Measurements from ENCODE around the gene IL1R2. TPM values are rescaled to one million over a fixed set of nuclear protein-coding genes. Genes with fewer than 3 reads are reported as not detected.

The IL1R2 gene
- total RNA-seq, 2 donors from 2014 or later = 8.2 to 11.0 TPM

DNA sequence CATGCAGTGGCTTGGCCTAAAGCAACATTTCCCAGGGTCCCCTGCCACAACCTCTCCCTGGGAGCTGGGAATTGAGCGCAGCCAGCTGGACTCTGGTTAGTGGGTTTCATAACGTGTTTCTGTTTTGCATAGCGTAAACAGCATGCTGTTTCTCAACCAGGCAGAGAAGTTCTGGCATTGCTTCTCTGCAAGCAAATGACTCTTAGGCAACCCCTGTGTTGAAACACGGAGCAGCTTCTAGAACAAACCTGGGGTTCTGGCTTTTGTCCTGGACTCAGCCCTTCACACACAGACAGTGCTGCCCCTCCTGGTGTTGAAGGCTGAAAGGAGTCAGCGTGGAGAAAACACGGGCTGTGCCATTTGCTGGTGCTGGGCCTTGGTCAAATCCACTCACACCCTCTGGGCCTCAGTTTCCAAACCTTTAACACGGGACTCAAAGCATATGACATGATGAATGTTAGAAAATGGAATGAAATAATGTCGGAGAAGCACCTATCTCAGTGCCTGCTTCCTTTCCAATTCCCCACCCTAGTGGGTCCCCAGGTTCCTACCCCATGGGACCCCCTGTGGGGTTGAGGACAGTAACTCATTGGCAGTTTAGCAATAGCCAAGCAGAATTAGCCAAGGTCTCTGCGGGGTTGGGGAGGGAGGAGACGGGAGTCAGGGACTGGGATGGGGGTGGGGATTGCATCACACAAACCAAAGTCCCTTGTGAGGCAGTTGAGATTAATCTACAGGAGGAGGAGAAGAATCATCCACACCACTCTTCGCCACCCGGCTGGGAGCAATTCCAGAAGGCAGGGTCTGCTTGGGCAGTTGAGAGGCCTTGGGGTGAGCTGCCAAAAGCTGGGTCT is 30.2 kb upstream of the IL1R2 start:
- Mint-ChIP-seq H3K4me3 (no peak overlapping the region), H3K9me3 (peaks cover 4% of the 10 kb centered on the region in 2 donors), H3K4me1 (ENCODE audit: low read depth) (peaks cover 6% of the 10 kb centered on the region), H3K27me3 (ENCODE audit: low read depth) (peaks cover 11% of the 10 kb centered on the region), H3K27ac (no peak overlapping the region), H3K36me3 (ENCODE audit: insufficient read depth in 2 of 2) (peaks cover 0 to 2% of the 10 kb centered on the region in 2 donors)
- DNase-seq (no peak), ATAC-seq (replicated peaks in 1 of 2) (no peak)

- peaks cover 4% of the 10 kb centered on the region in 2 donors for H3K9me3 Mint-ChIP-seq
- no peak overlapping the region for H3K4me3 Mint-ChIP-seq
- DNase-seq (no peak), ATAC-seq (replicated peaks in 1 of 2) (no peak)
- H3K4me1 Mint-ChIP-seq (ENCODE audit: low read depth) = peaks cover 6% of the 10 kb centered on the region
- no peak overlapping the region for H3K27ac Mint-ChIP-seq
- H3K36me3 Mint-ChIP-seq (ENCODE audit: insufficient read depth in 2 of 2) = peaks cover 0 to 2% of the 10 kb centered on the region in 2 donors
- H3K27me3 Mint-ChIP-seq (ENCODE audit: low read depth) = peaks cover 11% of the 10 kb centered on the region
Measured at GRCh38 chr2:101962309-101962708, 29.5 kb upstream of the IL1R2 start.

DNA sequence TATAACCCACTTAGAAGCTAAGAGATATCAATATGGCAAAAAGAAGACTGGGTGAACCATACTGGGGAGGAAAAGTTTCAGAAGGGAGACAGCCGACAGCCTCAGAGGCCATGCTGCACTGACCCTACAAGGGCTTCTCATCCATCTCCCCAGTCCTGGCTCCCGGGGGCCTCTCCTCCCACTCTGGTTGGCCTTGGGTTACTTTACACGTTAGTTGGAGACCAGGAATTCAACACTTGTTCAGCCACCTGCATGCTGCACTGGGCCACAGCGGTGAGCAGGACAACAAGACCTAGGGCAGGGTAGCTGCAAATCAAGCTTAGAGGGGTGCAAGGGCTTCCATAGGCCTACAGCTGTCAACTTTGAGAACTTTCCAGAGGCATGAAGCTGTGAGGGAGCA is 28.6 kb upstream of the IL1R2 start:
- no peak overlapping the region for H3K27ac Mint-ChIP-seq
- peaks cover 2% of the 10 kb centered on the region in 2 donors for H3K9me3 Mint-ChIP-seq
- no peak for ATAC-seq (replicated peaks in 1 of 2)
- H3K4me3 Mint-ChIP-seq = no peak overlapping the region
- H3K27me3 Mint-ChIP-seq (ENCODE audit: low read depth) = peaks cover 11% of the 10 kb centered on the region
- no peaks in the 10 kb centered on the region for H3K36me3 Mint-ChIP-seq (ENCODE audit: insufficient read depth in 2 of 2)
- peaks cover 1% of the 10 kb centered on the region for H3K4me1 Mint-ChIP-seq (ENCODE audit: low read depth)
- DNase-seq = no peak

DNA sequence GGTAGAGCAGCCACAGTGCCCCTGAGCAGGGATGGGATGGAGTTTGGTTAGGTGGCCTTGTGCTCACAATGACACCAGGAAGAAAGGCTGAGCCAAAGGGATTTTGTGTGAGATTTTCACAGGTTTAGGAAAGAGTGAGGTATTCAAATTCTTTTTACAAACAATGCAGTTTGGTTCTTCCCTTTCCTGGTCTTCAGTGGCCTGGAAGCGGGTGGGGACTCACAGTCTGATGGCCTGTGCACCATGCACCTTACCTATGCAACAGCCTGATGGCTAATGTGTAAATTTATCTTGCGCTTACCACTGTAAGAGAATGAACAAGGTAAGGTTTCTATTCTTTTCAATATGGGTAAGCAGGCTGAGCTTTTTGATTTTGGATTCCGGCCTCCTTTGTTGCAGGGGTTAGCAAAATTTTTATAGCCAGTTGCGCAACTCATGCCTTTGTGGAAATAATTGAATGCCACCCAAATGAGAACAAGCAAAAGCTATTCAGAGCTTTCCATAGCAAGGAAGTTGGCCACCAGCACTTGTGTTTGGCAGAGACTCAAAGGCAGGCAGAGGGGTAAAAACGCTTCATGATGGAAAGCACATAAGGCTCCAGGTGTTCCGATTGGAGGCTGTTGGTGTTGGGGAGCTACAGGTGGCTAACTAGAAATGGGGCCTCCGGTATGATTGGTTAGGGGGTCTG is 23.8 kb upstream of the IL1R2 start:
- peaks cover 13 to 19% of the 10 kb centered on the region in 2 donors for H3K36me3 Mint-ChIP-seq (ENCODE audit: insufficient read depth in 2 of 2)
- ATAC-seq (replicated peaks in 1 of 2) = no peak
- H3K4me3 Mint-ChIP-seq = no peak overlapping the region
- H3K4me1 Mint-ChIP-seq (ENCODE audit: low read depth) = peaks cover 6% of the 10 kb centered on the region
- H3K9me3 Mint-ChIP-seq = peaks cover 12 to 15% of the 10 kb centered on the region in 2 donors
- no peak for DNase-seq
- H3K27me3 Mint-ChIP-seq (ENCODE audit: low read depth) = peaks cover 11% of the 10 kb centered on the region
- no peak overlapping the region for H3K27ac Mint-ChIP-seq

- H3K36me3 Mint-ChIP-seq (ENCODE audit: insufficient read depth in 2 of 2) = peaks cover 13 to 19% of the 10 kb centered on the region in 2 donors
- H3K4me1 Mint-ChIP-seq (ENCODE audit: low read depth) = peaks cover 9% of the 10 kb centered on the region
- DNase-seq (no peak), ATAC-seq (replicated peaks in 1 of 2) (no peak)
- peaks cover 19% of the 10 kb centered on the region for H3K27me3 Mint-ChIP-seq (ENCODE audit: low read depth)
- no peak overlapping the region for H3K4me3 Mint-ChIP-seq
- H3K27ac Mint-ChIP-seq = no peak overlapping the region
- H3K9me3 Mint-ChIP-seq = peaks cover 12 to 15% of the 10 kb centered on the region in 2 donors
Measured at GRCh38 chr2:101969723-101970122, 22.0 kb upstream of the IL1R2 start.

DNA sequence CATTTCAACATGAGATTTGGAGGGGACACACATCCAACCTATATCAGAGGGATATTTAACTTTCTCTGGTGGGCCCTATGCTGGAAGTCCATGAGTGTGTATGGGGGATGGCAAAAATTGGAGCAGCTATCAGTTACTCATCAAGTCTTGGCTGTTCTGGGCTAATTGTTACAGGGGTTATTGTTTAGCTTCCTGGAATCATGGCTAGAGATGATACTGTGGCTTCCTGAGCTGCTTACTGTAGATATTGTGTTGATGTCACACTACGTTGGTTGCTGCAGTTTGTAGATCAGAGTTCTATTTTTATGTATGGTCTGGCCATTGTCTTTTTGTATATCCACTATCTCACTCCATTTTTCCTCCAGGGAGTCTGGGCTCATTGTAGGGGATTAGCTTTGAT is 20.9 kb upstream of the IL1R2 start:
- DNase-seq (no peak), ATAC-seq (replicated peaks in 1 of 2) (no peak)
- no peak overlapping the region for H3K4me3 Mint-ChIP-seq
- peaks cover 12 to 15% of the 10 kb centered on the region in 2 donors for H3K9me3 Mint-ChIP-seq
- peaks cover 9% of the 10 kb centered on the region for H3K4me1 Mint-ChIP-seq (ENCODE audit: low read depth)
- H3K27me3 Mint-ChIP-seq (ENCODE audit: low read depth) = peaks cover 14% of the 10 kb centered on the region
- peaks cover 13 to 19% of the 10 kb centered on the region in 2 donors for H3K36me3 Mint-ChIP-seq (ENCODE audit: insufficient read depth in 2 of 2)
- H3K27ac Mint-ChIP-seq = no peak overlapping the region

GRCh38 chr2:101971836-101972235 is 19.9 kb upstream of the IL1R2 start:
- H3K27me3 Mint-ChIP-seq (ENCODE audit: low read depth) = peaks cover 17% of the 10 kb centered on the region
- H3K27ac Mint-ChIP-seq = no peak overlapping the region
- H3K36me3 Mint-ChIP-seq (ENCODE audit: insufficient read depth in 2 of 2) = peaks cover 13 to 19% of the 10 kb centered on the region in 2 donors
- peaks cover 9% of the 10 kb centered on the region for H3K4me1 Mint-ChIP-seq (ENCODE audit: low read depth)
- DNase-seq = no peak
- no peak for ATAC-seq (replicated peaks in 1 of 2)
- H3K9me3 Mint-ChIP-seq = peaks cover 12 to 15% of the 10 kb centered on the region in 2 donors
- H3K4me3 Mint-ChIP-seq = no peak overlapping the region

- DNase-seq (no peak), ATAC-seq (replicated peaks in 1 of 2) (peak in 1 of 2 donors; percentile 39)
- Mint-ChIP-seq H3K4me3 (peak overlapping the region in 1 of 2 donors; percentile 13), H3K36me3 (ENCODE audit: insufficient read depth in 2 of 2) (peaks cover 13 to 19% of the 10 kb centered on the region in 2 donors), H3K27ac (no peak overlapping the region), H3K9me3 (peaks cover 12 to 15% of the 10 kb centered on the region in 2 donors), H3K27me3 (ENCODE audit: low read depth) (peaks cover 17% of the 10 kb centered on the region), H3K4me1 (ENCODE audit: low read depth) (peaks cover 9% of the 10 kb centered on the region)
Measured at GRCh38 chr2:101972621-101973434, 18.9 kb upstream of the IL1R2 start.

GRCh38 chr2:101974663-101975062 is 17.1 kb upstream of the IL1R2 start:
- Mint-ChIP-seq H3K27me3 (ENCODE audit: low read depth) (peaks cover 17% of the 10 kb centered on the region), H3K36me3 (ENCODE audit: insufficient read depth in 2 of 2) (peaks cover 13 to 19% of the 10 kb centered on the region in 2 donors), H3K27ac (no peak overlapping the region), H3K4me3 (no peak overlapping the region), H3K4me1 (ENCODE audit: low read depth) (peaks cover 9% of the 10 kb centered on the region), H3K9me3 (peaks cover 12 to 15% of the 10 kb centered on the region in 2 donors)
- no peak for DNase-seq
- no peak for ATAC-seq (replicated peaks in 1 of 2)

DNA sequence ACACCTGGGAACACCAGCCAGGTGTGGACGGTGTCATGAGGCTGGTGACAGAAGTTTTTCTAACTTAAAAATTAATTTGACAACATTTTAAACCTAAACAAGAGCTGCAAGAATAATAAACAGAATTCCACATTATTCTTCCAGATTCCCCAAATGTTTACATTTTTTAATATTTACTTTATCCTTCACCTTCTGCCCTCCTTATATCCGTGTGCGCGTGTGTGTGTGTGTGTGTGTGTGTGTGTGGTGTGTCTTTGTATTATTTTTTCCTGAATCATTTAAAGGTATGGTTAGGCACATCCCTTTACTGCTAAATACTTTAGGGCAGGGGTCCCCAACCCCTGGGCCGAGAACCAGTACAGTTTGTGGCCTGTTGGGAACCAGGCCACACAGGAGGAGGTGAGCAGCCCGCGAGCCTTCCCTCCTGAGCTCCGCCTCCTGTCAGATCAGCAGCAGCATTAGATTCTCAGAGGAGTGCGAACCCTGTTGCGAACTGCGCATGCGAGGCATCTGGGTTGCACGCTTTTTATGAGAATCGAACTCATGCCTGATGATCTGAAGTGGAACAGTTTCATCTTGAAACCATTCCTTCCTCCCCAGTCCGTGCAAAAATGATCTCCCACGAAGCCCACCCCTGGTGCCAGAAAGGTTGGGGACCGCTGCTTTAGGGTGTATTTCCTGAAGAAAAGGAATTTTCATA is 16.4 kb upstream of the IL1R2 start:
- H3K4me1 Mint-ChIP-seq (ENCODE audit: low read depth) = peaks cover 9% of the 10 kb centered on the region
- no peak overlapping the region for H3K4me3 Mint-ChIP-seq
- ATAC-seq (replicated peaks in 1 of 2) = no peak
- H3K27ac Mint-ChIP-seq = no peak overlapping the region
- H3K9me3 Mint-ChIP-seq = peaks cover 8 to 11% of the 10 kb centered on the region in 2 donors
- peaks cover 17% of the 10 kb centered on the region for H3K27me3 Mint-ChIP-seq (ENCODE audit: low read depth)
- no peak for DNase-seq
- H3K36me3 Mint-ChIP-seq (ENCODE audit: insufficient read depth in 2 of 2) = peaks cover 10 to 13% of the 10 kb centered on the region in 2 donors

- ATAC-seq (replicated peaks in 1 of 2) (no peak), DNase-seq (no peak)
- peaks cover 17% of the 10 kb centered on the region for H3K27me3 Mint-ChIP-seq (ENCODE audit: low read depth)
- H3K27ac Mint-ChIP-seq = no peak overlapping the region
- no peak overlapping the region for H3K4me3 Mint-ChIP-seq
- peaks cover 16% of the 10 kb centered on the region for H3K4me1 Mint-ChIP-seq (ENCODE audit: low read depth)
- H3K9me3 Mint-ChIP-seq = peaks cover 2 to 5% of the 10 kb centered on the region in 2 donors
- peaks cover under 1 to 9% of the 10 kb centered on the region in 2 donors for H3K36me3 Mint-ChIP-seq (ENCODE audit: insufficient read depth in 2 of 2)
Measured at GRCh38 chr2:101976891-101977290, 14.9 kb upstream of the IL1R2 start.

DNA sequence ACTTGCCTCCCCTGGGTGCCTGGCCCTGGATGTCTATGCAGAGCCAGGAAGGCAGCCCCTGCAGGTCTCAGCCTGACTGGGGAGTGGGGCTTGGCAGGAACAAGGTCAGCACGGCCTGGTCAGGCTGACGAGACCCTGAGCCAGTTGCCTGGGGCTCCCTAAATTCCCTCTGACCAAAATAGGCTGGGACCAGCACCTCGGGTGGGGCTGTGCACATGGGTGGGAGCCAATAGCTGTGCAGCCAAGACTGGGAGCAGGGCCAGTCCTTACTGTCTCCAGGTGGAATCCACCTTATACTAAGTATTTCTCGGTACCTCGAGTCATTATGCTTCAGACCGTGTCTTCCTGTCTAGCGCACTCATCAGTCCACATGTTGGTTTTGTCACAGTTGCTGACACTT is 11.4 kb upstream of the IL1R2 start:
- no peak for DNase-seq
- Mint-ChIP-seq H3K4me3 (no peak overlapping the region), H3K36me3 (ENCODE audit: insufficient read depth in 2 of 2) (no peaks in the 10 kb centered on the region), H3K9me3 (no peaks in the 10 kb centered on the region), H3K4me1 (ENCODE audit: low read depth) (peaks cover 9% of the 10 kb centered on the region), H3K27ac (no peak overlapping the region), H3K27me3 (ENCODE audit: low read depth) (peaks cover 8% of the 10 kb centered on the region)
- ATAC-seq (replicated peaks in 1 of 2) = no peak
